ENCODE measurements around the gene ZNF605.
A peak's percentile ranks its signal among the peaks of the same experiment; 100 is the strongest.
"Not testable (repeated sequence)": the region's sequence is repeated elsewhere in the genome, so short reads cannot be mapped to it uniquely, and the experiment has no call there.

ZNF605 gene

GRCh38 chr12:132904718-132905328, 51.3 kb downstream of the ZNF605 start:
- peak; percentile 79 for DNase-seq

- DNase-seq: no peak
These were observed 57.1 kb downstream of the ZNF605 start for GRCh38 chr12:132899033-132899432.

GRCh38 chr12:132888852-132889251, 67.3 kb downstream of the ZNF605 start:
- DNase-seq: no peak

- DNase-seq: peak; percentile 100
These were observed 68.4 kb downstream of the ZNF605 start, which contains the start of gene CHFR for GRCh38 chr12:132887513-132888351. Gene CHFR (minus strand): TSS chr12:132887605. CDS start chr12:132887328, 277 bp downstream.

- DNase-seq: no peak
These were observed 69.3 kb downstream of the ZNF605 start for GRCh38 chr12:132886529-132887477.

- no peak for DNase-seq
These were observed 74.3 kb downstream of the ZNF605 start for GRCh38 chr12:132881818-132882217.

GRCh38 chr12:132874620-132875019, 81.5 kb downstream of the ZNF605 start:
- not testable (repeated sequence) for DNase-seq

- no peak for DNase-seq
These were observed 81.9 kb downstream of the ZNF605 start for GRCh38 chr12:132874175-132874574.

- DNase-seq: no peak
These were observed 82.4 kb downstream of the ZNF605 start for GRCh38 chr12:132873724-132874123.

- DNase-seq: no peak
These were observed 83.1 kb downstream of the ZNF605 start for GRCh38 chr12:132872975-132873421.

- DNase-seq: no peak
These were observed 83.8 kb downstream of the ZNF605 start for GRCh38 chr12:132872073-132872855.

GRCh38 chr12:132869551-132869950, 86.6 kb downstream of the ZNF605 start:
- DNase-seq: no peak

Data from islet precursor cell (in vitro differentiated cells).